GM23338 (cell line): ENCODE measurements around the gene TAF1A. TPM values are rescaled to one million over a fixed set of nuclear protein-coding genes. Genes with fewer than 3 reads are reported as not detected.

ENCODE experiments used
- ATAC-seq: fragments of 200-7000 bp; cut with Tn5 transposase; 3 replicates; pipeline ENCODE4 v1.9.1; 2020
- DNase-seq: peaks from one replicate; pipeline ENCODE4 v3.0.0-alpha.2; 2015; ENCODE audit warnings: low spot score
- H2AFZ ChIP-seq: fragments of 200-600 bp; sonication (generic); 2 replicates; pipeline ENCODE4 v1.8.0; 2016; ENCODE audit warnings: antibody characterized with exemption, mild to moderate bottlenecking, moderate library complexity
- H3F3A ChIP-seq: fragments of 200-600 bp; sonication (generic); replicated peaks from 2 replicates; pipeline ENCODE4 v1.8.0; 2017; ENCODE audit warnings: antibody characterized with exemption, mixed run types, low read depth
- H3K27ac ChIP-seq: fragments of 200-600 bp; sonication (generic); 2 replicates; pipeline ENCODE4 v1.6.1; 2016; ENCODE audit warnings: low read depth
- H3K27me3 ChIP-seq: fragments of 200-600 bp; sonication (generic); 2 replicates; pipeline ENCODE4 v1.8.0; 2016; ENCODE audit warnings: mild to moderate bottlenecking, mixed run types, moderate library complexity; ENCODE audit not compliant: insufficient read depth
- H3K36me3 ChIP-seq: fragments of 200-600 bp; sonication (generic); 2 replicates; pipeline ENCODE4 v1.8.0; 2016; ENCODE audit warnings: mild to moderate bottlenecking; ENCODE audit not compliant: insufficient read depth
- H3K4me1 ChIP-seq: fragments of 200-600 bp; sonication (generic); 2 replicates; pipeline ENCODE4 v1.8.0; 2016; ENCODE audit warnings: mild to moderate bottlenecking, moderate library complexity; ENCODE audit not compliant: insufficient read depth
- H3K4me2 ChIP-seq: fragments of 200-600 bp; sonication (generic); 2 replicates; pipeline ENCODE4 v1.7.1; 2017; ENCODE audit warnings: mixed run types
- H3K4me3 ChIP-seq: fragments of 200-600 bp; sonication (generic); 2 replicates; pipeline ENCODE4 v1.6.1; 2016; ENCODE audit warnings: mixed run types
- H3K79me2 ChIP-seq: fragments of 200-600 bp; sonication (generic); replicated peaks from 2 replicates; pipeline ENCODE4 v1.8.0; 2017; ENCODE audit warnings: mild to moderate bottlenecking; ENCODE audit not compliant: insufficient read depth
- H3K9me2 ChIP-seq: fragments of 200-600 bp; sonication (generic); 2 replicates; pipeline ENCODE4 v1.8.0; 2017; ENCODE audit not compliant: insufficient read depth
- H4K20me1 ChIP-seq: fragments of 200-600 bp; sonication (generic); replicated peaks from 2 replicates; pipeline ENCODE4 v1.8.0; 2017; ENCODE audit warnings: mild to moderate bottlenecking; ENCODE audit not compliant: insufficient read depth
- H3K27ac Mint-ChIP-seq: 2 replicates; pipeline ENCODE4 v1.8.0; 2020; ENCODE audit warnings: inconsistent platforms, mild to moderate bottlenecking, moderate library complexity, mixed read lengths
- H3K27me3 Mint-ChIP-seq: 3 replicates; pipeline ENCODE4 v1.8.0; 2022; ENCODE audit warnings: low read depth, mild to moderate bottlenecking, moderate library complexity, mixed read lengths, inconsistent platforms; ENCODE audit not compliant: insufficient read depth, poor library complexity
- H3K36me3 Mint-ChIP-seq: 3 replicates; pipeline ENCODE4 v1.8.0; 2021; ENCODE audit warnings: low read depth, mild to moderate bottlenecking, inconsistent platforms, moderate library complexity, mixed read lengths
- H3K4me1 Mint-ChIP-seq: 3 replicates; pipeline ENCODE4 v1.8.0; 2020; ENCODE audit warnings: mild to moderate bottlenecking, inconsistent platforms, mixed read lengths
- H3K4me3 Mint-ChIP-seq: 3 replicates; pipeline ENCODE4 v1.8.0; 2021; ENCODE audit warnings: moderate library complexity, mild to moderate bottlenecking, inconsistent platforms, mixed read lengths
- H3K9me3 Mint-ChIP-seq: 3 replicates; pipeline ENCODE4 v1.8.0; 2020; ENCODE audit warnings: moderate library complexity, mild to moderate bottlenecking, inconsistent platforms, mixed read lengths
- CREB1 ChIP-seq: fragments of 250-450 bp; sonication (Bioruptor Pico); IDR thresholded peaks from 2 replicates; pipeline ENCODE4 v1.5.0; 2020; ENCODE audit warnings: low read depth, mild to moderate bottlenecking, moderate library complexity
- EZH2 ChIP-seq: fragments of 200-600 bp; sonication (generic); IDR thresholded peaks from one replicate; pipeline ENCODE4 v1.8.0; 2017; ENCODE audit warnings: antibody characterized with exemption, mild to moderate bottlenecking, low read depth; ENCODE audit not compliant: unreplicated experiment
- EZH2phosphoT487 ChIP-seq: fragments of 200-600 bp; sonication (generic); IDR thresholded peaks from one replicate; pipeline ENCODE4 v1.8.1; 2018; ENCODE audit warnings: antibody characterized with exemption; ENCODE audit not compliant: unreplicated experiment
- JUNB ChIP-seq: IDR thresholded peaks from one replicate; pipeline ENCODE4 v1.6.1; 2016; ENCODE audit warnings: antibody characterized with exemption; ENCODE audit not compliant: unreplicated experiment
- NANOG ChIP-seq: IDR thresholded peaks from 2 replicates; pipeline ENCODE4 v1.6.1; 2016; ENCODE audit warnings: antibody characterized with exemption, borderline replicate concordance
- POLR2AphosphoS5 ChIP-seq: IDR thresholded peaks from 2 replicates; pipeline ENCODE4 v1.6.1; 2016; ENCODE audit warnings: antibody characterized with exemption, low read depth
- STAT1 ChIP-seq: IDR thresholded peaks from one replicate; pipeline ENCODE4 v1.6.1; 2016; ENCODE audit warnings: antibody characterized with exemption; ENCODE audit not compliant: unreplicated experiment
- ZNF114 ChIP-seq: fragments of 250-450 bp; sonication (Bioruptor Pico); IDR thresholded peaks from 2 replicates; pipeline ENCODE4 v1.5.0; 2020; ENCODE audit warnings: mild to moderate bottlenecking, moderate library complexity
- ZNF331 ChIP-seq: fragments of 250-450 bp; sonication (Bioruptor Pico); IDR thresholded peaks from 2 replicates; pipeline ENCODE4 v1.5.0; 2020; ENCODE audit warnings: low read depth, mild to moderate bottlenecking, moderate library complexity
- polyA plus RNA-seq: library from polyadenylated mRNA; unstranded; fragments of >200 nt; fragmentation: Nextera tagmentation; extraction: Ambion mirVana; gene quantifications from 2 replicates; pipeline ENCODE4 v1.2.1, GENCODE V29; 2016
- total RNA-seq: library from RNA; depleted of rRNA; stranded (reverse); fragments of >200 nt; shearing (Covaris generic); gene quantifications from 2 replicates; pipeline ENCODE4 v1.2.3, GENCODE V29; 2014
- TF ChIP-seq, protein P1 (sequence below): IDR thresholded peaks from 2 replicates; pipeline ENCODE4 v1.6.1; 2016; ENCODE audit warnings: antibody characterized with exemption
- TF ChIP-seq, protein P2 (sequence below): IDR thresholded peaks from one replicate; pipeline ENCODE4 v1.6.1; 2018; ENCODE audit warnings: antibody characterized with exemption; ENCODE audit not compliant: unreplicated experiment
- TF ChIP-seq, protein P3 (sequence below): fragments of 250-450 bp; sonication (Bioruptor Pico); IDR thresholded peaks from 2 replicates; pipeline ENCODE4 v1.5.0; 2020; ENCODE audit warnings: mild to moderate bottlenecking, moderate library complexity
- TF ChIP-seq, protein P4 (sequence below), 2 experiments: fragments of 200-600 bp in 1 of 2; sonication (generic) in 1 of 2; conservative IDR thresholded peaks; 2 replicates each; pipeline versions ENCODE4 v1.5.1 to v1.6.1; 2016 to 2017; ENCODE audit warnings: antibody characterized with exemption in 2 of 2, low read depth in 2 of 2, mild to moderate bottlenecking in 2 of 2, moderate library complexity in 1 of 2

TAF1A gene
- total and polyA plus RNA-seq, 2 experiments from 2014 or later: 5.5 to 13.3 TPM

DNA sequence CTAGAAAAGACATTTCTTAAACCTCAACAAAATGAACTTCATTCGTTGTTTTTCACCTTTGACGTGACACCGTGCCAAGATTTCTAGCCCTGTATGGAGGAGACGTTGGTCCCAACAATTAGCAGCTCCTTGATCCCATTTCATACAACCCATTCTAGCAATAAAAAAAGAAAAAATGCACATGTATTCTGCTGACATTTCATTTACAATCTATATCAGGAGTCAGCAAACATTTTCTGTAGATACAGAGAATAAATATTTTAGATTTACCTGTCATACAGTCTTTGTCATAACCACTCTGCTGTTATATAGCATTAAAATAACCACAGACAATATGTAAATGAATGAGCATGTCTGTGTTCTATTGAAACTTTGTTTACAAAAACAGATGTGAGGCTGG is 7.0 kb upstream of the TAF1A start:
- Mint-ChIP-seq H3K27me3 (no peaks in the 10 kb centered on the region), H3K4me1 (no peaks in the 10 kb centered on the region), H3K27ac (no peak overlapping the region), H3K9me3 (no peaks in the 10 kb centered on the region; the same call in 2 of the 3 replicates), H3K36me3 (no peaks in the 10 kb centered on the region), H3K4me3 (no peak overlapping the region)
- DNase-seq (no peak), ATAC-seq (no peak)
- Histone ChIP-seq H3K4me1 (no peaks in the 10 kb centered on the region), H3F3A (no peaks in the 10 kb centered on the region), H3K36me3 (0 out of 2 replicates have a peak, but pooled peaks cover 3% of the 10 kb centered on the region), H3K79me2 (no peaks in the 10 kb centered on the region), H3K9me2 (no peaks in the 10 kb centered on the region), H4K20me1 (no peaks in the 10 kb centered on the region), H3K4me3 (no peak overlapping the region), H3K27ac (no peak overlapping the region), H3K4me2 (no peak overlapping the region), H2AFZ (no peak overlapping the region), H3K27me3 (no peaks in the 10 kb centered on the region)
- TF ChIP-seq ZNF114 (CRISPR knock-in tag) (no peak), POLR2AphosphoS5 (no peak), ZNF331 (CRISPR knock-in tag) (no peak), EZH2phosphoT487 (no peak), STAT1 (no peak), CREB1 (CRISPR knock-in tag) (no peak), NANOG (no peak), JUNB (no peak), EZH2 (no peak)
- TF ChIP-seq, protein P1, sequence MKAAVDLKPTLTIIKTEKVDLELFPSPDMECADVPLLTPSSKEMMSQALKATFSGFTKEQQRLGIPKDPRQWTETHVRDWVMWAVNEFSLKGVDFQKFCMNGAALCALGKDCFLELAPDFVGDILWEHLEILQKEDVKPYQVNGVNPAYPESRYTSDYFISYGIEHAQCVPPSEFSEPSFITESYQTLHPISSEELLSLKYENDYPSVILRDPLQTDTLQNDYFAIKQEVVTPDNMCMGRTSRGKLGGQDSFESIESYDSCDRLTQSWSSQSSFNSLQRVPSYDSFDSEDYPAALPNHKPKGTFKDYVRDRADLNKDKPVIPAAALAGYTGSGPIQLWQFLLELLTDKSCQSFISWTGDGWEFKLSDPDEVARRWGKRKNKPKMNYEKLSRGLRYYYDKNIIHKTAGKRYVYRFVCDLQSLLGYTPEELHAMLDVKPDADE: no peak
- TF ChIP-seq, protein P2, sequence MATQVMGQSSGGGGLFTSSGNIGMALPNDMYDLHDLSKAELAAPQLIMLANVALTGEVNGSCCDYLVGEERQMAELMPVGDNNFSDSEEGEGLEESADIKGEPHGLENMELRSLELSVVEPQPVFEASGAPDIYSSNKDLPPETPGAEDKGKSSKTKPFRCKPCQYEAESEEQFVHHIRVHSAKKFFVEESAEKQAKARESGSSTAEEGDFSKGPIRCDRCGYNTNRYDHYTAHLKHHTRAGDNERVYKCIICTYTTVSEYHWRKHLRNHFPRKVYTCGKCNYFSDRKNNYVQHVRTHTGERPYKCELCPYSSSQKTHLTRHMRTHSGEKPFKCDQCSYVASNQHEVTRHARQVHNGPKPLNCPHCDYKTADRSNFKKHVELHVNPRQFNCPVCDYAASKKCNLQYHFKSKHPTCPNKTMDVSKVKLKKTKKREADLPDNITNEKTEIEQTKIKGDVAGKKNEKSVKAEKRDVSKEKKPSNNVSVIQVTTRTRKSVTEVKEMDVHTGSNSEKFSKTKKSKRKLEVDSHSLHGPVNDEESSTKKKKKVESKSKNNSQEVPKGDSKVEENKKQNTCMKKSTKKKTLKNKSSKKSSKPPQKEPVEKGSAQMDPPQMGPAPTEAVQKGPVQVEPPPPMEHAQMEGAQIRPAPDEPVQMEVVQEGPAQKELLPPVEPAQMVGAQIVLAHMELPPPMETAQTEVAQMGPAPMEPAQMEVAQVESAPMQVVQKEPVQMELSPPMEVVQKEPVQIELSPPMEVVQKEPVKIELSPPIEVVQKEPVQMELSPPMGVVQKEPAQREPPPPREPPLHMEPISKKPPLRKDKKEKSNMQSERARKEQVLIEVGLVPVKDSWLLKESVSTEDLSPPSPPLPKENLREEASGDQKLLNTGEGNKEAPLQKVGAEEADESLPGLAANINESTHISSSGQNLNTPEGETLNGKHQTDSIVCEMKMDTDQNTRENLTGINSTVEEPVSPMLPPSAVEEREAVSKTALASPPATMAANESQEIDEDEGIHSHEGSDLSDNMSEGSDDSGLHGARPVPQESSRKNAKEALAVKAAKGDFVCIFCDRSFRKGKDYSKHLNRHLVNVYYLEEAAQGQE: no peak
- TF ChIP-seq, protein P3, sequence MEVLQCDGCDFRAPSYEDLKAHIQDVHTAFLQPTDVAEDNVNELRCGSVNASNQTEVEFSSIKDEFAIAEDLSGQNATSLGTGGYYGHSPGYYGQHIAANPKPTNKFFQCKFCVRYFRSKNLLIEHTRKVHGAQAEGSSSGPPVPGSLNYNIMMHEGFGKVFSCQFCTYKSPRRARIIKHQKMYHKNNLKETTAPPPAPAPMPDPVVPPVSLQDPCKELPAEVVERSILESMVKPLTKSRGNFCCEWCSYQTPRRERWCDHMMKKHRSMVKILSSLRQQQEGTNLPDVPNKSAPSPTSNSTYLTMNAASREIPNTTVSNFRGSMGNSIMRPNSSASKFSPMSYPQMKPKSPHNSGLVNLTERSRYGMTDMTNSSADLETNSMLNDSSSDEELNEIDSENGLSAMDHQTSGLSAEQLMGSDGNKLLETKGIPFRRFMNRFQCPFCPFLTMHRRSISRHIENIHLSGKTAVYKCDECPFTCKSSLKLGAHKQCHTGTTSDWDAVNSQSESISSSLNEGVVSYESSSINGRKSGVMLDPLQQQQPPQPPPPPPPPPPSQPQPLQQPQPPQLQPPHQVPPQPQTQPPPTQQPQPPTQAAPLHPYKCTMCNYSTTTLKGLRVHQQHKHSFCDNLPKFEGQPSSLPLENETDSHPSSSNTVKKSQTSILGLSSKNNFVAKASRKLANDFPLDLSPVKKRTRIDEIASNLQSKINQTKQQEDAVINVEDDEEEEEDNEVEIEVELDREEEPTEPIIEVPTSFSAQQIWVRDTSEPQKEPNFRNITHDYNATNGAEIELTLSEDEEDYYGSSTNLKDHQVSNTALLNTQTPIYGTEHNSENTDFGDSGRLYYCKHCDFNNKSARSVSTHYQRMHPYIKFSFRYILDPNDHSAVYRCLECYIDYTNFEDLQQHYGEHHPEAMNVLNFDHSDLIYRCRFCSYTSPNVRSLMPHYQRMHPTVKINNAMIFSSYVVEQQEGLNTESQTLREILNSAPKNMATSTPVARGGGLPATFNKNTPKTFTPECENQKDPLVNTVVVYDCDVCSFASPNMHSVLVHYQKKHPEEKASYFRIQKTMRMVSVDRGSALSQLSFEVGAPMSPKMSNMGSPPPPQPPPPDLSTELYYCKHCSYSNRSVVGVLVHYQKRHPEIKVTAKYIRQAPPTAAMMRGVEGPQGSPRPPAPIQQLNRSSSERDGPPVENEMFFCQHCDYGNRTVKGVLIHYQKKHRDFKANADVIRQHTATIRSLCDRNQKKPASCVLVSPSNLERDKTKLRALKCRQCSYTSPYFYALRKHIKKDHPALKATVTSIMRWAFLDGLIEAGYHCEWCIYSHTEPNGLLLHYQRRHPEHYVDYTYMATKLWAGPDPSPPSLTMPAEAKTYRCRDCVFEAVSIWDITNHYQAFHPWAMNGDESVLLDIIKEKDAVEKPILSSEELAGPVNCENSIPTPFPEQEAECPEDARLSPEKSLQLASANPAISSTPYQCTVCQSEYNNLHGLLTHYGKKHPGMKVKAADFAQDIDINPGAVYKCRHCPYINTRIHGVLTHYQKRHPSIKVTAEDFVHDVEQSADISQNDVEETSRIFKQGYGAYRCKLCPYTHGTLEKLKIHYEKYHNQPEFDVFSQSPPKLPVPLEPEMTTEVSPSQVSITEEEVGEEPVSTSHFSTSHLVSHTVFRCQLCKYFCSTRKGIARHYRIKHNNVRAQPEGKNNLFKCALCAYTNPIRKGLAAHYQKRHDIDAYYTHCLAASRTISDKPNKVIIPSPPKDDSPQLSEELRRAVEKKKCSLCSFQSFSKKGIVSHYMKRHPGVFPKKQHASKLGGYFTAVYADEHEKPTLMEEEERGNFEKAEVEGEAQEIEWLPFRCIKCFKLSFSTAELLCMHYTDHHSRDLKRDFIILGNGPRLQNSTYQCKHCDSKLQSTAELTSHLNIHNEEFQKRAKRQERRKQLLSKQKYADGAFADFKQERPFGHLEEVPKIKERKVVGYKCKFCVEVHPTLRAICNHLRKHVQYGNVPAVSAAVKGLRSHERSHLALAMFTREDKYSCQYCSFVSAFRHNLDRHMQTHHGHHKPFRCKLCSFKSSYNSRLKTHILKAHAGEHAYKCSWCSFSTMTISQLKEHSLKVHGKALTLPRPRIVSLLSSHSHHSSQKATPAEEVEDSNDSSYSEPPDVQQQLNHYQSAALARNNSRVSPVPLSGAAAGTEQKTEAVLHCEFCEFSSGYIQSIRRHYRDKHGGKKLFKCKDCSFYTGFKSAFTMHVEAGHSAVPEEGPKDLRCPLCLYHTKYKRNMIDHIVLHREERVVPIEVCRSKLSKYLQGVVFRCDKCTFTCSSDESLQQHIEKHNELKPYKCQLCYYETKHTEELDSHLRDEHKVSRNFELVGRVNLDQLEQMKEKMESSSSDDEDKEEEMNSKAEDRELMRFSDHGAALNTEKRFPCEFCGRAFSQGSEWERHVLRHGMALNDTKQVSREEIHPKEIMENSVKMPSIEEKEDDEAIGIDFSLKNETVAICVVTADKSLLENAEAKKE (CRISPR knock-in tag): no peak
- TF ChIP-seq, protein P4, sequence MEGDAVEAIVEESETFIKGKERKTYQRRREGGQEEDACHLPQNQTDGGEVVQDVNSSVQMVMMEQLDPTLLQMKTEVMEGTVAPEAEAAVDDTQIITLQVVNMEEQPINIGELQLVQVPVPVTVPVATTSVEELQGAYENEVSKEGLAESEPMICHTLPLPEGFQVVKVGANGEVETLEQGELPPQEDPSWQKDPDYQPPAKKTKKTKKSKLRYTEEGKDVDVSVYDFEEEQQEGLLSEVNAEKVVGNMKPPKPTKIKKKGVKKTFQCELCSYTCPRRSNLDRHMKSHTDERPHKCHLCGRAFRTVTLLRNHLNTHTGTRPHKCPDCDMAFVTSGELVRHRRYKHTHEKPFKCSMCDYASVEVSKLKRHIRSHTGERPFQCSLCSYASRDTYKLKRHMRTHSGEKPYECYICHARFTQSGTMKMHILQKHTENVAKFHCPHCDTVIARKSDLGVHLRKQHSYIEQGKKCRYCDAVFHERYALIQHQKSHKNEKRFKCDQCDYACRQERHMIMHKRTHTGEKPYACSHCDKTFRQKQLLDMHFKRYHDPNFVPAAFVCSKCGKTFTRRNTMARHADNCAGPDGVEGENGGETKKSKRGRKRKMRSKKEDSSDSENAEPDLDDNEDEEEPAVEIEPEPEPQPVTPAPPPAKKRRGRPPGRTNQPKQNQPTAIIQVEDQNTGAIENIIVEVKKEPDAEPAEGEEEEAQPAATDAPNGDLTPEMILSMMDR (conservative IDR thresholded peaks at IDR 0.05; ENCODE audit: low read depth in 2 of 2): no peak
